HG02970 (cell line): ENCODE data around the gene ELF5.

Source experiments
- ATAC-seq: cut with Tn5 transposase; IDR thresholded peaks from one replicate; pipeline ENCODE4 v1.9.1; 2021; ENCODE audit warnings: mild to moderate bottlenecking, moderate library complexity, moderate number of reproducible peaks; ENCODE audit not compliant: unreplicated experiment, low FRiP score

The ELF5 gene

GRCh38 chr11:34459507-34460162, 54.0 kb downstream of the ELF5 start:
- ATAC-seq = no peak

DNA sequence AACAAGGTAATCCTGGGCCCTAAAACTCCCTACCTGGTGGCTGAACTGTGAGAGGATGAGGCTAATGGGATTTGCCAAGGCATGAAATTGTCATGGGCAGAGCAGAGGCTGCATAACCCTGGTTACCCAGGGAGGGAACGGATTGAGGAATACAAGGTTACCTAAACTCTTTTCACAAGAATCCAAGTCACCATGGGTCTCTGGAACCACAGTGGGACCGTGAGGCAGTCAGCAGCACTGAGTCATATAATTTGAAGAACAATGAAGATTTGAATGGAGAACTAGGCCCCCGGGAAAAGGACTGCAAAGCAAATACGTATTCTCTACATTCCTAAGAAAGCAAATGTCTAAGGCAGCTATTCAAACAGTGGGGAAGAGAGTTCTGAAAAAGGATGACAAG, 55.1 kb downstream of the ELF5 start:
- no peak for ATAC-seq

DNA sequence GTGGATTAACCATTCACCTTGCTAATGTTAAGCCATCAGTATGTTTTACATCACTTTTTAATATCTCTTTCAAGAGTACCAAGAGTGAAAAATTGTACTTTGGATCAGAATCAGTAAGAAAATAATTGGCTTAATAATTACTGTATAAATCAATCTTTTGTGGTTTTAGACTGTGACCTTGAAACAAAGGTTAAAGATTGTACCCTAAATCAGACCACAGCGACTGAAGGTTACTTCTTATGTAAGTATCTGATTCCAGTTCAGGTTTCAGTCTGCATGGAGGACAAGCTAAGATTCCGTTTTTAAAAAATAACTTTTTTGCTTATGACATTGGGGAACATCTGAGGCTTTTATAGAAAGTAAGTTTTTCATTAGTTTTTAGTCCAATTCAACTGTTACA, 56.0 kb downstream of the ELF5 start:
- no peak for ATAC-seq

GRCh38 chr11:34454308-34455032, 59.1 kb downstream of the ELF5 start:
- ATAC-seq = no peak

DNA sequence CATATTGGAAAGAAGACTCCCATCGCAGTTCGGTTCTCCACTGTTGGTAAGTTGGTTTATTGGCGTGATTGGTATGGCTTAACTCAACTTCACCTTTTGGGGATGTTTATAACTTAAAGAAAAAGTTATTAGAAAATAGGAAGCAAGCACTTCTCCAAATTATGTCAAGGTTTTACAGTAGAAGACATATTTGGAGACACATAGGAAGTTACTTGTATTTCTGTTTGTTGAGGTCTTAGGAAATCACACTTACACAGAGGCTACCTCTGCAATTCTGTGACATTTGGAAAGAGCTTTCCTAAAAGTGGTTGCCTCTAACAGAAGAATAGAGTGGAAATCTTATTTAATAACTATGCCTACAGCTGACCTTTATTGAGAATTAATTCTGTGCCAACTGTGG, 62.5 kb downstream of the ELF5 start:
- ATAC-seq = no peak

DNA sequence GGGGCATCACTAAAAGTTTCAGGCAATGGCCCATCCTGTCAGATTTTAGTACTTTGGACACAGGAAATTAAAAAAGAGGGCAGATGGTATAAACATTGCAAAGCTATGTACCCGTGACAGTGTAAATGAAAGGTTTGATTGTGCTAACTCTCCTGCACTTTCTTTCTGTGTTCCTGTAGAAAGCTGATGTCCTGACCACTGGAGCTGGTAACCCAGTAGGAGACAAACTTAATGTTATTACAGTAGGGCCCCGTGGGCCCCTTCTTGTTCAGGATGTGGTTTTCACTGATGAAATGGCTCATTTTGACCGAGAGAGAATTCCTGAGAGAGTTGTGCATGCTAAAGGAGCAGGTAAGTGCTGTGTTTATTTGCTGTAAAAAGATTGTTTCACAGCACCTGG, 64.6 kb downstream of the ELF5 start:
- ATAC-seq = no peak

GRCh38 chr11:34448223-34448994, 65.2 kb downstream of the ELF5 start:
- no peak for ATAC-seq

DNA sequence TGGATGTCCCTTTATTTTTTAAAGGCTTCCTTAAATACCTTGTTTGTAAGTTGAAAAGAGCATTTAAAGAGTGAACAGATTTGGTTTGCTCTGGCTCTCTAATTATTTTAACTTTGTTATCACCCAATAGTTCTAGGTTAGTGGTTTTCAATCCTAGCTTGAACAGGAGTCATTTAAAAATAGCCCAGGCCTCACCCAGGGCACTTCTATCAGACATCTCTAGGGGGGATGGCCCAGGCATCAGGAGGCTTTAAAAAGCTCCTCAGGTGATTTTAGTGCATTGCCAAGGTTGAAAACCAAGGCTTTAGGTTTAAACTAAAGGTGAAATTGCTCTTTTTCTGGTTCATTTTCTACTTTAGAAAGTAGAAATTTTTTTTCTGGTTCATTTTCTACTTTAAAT, 66.5 kb downstream of the ELF5 start:
- ATAC-seq = no peak

DNA sequence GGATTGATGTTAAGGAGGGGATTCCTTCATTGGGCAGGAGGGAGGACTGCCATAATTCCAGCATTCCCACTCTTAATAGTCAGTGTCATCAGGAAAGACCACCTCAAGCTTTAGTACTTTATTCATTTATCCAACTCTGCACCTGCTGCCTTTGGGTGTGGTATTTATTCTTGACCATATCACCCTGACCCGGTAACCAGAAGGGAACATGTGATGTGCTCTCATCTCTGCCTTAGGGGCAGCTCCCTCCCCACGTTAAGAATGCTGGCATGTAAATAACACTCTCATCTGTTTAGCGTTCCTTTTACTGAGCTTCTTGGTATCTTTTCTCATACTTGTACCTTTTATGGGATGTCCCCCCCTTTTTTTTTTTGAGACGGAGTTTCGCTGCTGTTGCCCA, 67.2 kb downstream of the ELF5 start:
- ATAC-seq = no peak

DNA sequence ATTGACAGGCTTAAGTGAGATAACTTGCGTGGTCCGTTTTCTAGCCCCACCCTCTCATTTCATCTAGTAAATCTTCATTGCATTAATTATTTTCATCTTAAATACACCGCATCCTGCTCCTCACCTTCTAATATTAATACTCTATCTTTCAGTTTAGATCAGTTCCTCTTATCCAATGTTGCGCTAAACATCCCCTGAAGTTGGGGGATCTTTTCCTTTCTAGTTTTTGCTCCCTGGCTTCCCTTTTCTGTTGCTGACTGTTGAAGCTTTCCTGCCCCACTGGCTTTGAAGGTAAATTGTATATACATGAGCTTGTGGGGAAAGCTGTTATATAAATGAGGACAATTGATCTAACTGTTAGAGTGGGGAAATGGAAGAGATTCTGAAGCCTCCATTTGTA, 67.6 kb downstream of the ELF5 start:
- ATAC-seq = no peak

- no peak for ATAC-seq
Measured at GRCh38 chr11:34444428-34444827, 69.2 kb downstream of the ELF5 start.

GRCh38 chr11:34443136-34443535, 70.5 kb downstream of the ELF5 start:
- no peak for ATAC-seq

GRCh38 chr11:34441814-34442213, 71.8 kb downstream of the ELF5 start:
- no peak for ATAC-seq

DNA sequence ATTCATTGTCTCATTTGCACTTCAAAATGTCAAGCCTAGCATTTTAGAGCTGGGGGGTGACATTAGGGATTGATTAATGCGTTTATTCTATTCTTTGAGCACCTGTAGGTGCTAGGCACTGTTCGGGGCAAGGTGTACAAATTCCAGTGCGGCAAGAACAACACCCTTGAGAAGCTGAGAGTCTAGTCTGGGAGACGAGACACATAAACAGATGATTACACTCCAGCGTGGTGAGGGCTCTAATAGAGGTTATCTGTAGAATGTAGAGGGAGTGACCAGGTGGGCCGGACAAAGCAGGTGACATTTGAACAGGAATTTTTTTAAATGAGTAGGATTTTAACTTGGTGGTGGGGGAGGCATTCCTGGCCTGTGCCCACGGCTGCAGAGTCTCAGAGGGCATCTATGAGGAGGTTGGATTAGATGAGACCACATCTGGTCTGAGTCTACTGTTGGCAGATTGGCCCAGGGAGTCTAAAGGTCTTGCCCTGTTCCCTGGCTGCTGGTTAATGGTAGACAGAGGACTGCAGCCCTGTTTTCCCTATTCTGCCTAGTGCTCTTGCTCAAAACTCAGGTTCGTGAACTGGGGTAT, 73.9 kb downstream of the ELF5 start:
- ATAC-seq = no peak

DNA sequence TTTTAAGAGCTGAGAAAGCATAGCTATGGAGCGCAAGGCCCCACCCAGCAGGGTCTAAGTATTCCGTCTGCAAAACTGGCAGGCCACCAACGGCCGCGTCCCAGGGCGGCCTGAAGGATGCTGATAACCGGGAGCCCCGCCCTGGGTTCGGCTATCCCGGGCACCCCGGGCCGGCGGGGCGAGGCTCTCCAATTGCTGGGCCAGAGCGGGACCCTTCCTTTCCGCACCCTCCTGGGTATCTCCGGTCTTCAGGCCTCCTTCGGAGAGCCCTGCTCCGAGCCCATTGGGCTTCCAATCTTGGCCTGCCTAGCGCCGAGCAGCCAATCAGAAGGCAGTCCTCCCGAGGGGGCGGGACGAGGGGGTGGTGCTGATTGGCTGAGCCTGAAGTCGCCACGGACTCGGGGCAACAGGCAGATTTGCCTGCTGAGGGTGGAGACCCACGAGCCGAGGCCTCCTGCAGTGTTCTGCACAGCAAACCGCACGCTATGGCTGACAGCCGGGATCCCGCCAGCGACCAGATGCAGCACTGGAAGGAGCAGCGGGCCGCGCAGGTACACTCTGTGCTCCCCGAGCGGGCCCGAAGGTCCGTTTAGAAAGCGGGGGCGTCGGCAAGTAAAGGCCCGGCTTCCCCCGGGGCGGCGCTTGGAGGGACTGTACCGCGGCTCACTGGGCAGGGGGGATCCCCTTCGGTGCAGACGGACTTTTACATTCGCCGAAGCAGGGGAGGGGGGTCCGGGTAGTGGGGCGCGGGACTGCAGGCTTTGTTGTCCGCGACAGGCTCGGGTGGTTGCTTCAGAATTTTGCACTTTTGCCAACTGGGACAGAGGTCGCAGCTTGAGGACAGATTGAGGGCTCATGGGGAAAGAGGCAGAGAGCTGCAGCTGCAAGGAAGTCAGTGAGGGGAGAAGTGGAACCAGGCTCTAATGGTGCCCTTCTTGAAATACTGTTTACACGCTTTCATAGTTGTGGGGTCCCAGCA, 74.8 kb downstream of the ELF5 start, which contains the start of gene CAT:
Gene CAT (plus strand): TSS at position 406 of the 979 bp plus-strand sequence. CDS start 80 bp downstream, at position 486.
- ATAC-seq = peak; percentile 96

GRCh38 chr11:34437224-34438125, 76.1 kb downstream of the ELF5 start:
- no peak for ATAC-seq

- no peak for ATAC-seq
Measured at GRCh38 chr11:34433899-34434298, 79.7 kb downstream of the ELF5 start.

DNA sequence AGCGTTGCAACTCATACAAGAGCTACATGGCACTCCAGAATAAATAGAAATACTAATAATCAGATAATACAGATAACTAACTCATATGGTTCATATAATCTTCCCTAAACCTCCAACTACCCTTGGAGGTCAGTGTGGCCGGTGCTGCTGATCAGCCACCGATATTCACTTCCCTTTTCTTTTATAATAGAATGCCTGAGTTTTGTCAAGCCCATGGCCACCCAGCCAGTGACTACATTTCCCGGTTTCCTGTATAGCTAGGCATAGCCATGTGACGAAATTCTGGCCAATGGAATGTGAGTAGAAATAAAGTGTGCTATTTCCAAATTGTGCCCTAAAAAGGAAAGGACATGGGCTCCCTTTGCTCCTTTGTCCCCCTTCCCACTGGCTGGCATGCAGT, 80.8 kb downstream of the ELF5 start:
- ATAC-seq = no peak

DNA sequence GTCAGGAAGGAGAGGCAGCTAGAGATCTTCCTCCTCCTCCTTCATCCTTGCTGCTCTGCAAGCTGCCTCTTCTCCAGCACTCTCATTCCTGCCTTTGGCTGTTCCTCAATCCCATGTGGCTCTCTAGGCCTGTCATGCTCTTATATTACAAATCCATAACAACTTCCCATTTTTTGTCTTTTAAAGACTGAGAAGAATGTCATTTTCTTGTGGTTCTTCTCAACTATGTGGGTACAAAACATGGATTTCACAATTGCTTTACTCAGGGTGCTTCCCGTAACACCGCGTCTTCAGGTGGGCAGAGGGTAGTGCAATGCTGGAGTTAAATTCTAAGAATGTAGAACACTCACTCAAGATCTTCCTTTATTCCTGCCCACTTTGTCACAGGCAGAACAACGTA, 81.6 kb downstream of the ELF5 start:
- ATAC-seq = no peak
